HL-60 (cell line): ENCODE data around the gene GLI3.

Experiments
- GABPA ChIP-seq: IDR thresholded peaks from 2 replicates; pipeline ENCODE4 v1.6.1; 2012; ENCODE audit warnings: low read depth
- POLR2AphosphoS5 ChIP-seq: IDR thresholded peaks from 2 replicates; pipeline ENCODE4 v1.6.1; 2012; ENCODE audit warnings: low read depth
- REST ChIP-seq: IDR thresholded peaks from 2 replicates; pipeline ENCODE4 v1.6.1; 2012; ENCODE audit warnings: low read depth; ENCODE audit not compliant: insufficient replicate concordance
- SPI1 ChIP-seq: IDR thresholded peaks from 2 replicates; pipeline ENCODE4 v1.6.1; 2012; ENCODE audit warnings: low read depth, mild to moderate bottlenecking, borderline replicate concordance
- TF ChIP-seq, protein P1 (sequence below): IDR thresholded peaks from one replicate; pipeline ENCODE4 v1.5.1; 2011; ENCODE audit warnings: low read length, control low read depth, inconsistent platforms; ENCODE audit not compliant: insufficient read depth

DNA sequence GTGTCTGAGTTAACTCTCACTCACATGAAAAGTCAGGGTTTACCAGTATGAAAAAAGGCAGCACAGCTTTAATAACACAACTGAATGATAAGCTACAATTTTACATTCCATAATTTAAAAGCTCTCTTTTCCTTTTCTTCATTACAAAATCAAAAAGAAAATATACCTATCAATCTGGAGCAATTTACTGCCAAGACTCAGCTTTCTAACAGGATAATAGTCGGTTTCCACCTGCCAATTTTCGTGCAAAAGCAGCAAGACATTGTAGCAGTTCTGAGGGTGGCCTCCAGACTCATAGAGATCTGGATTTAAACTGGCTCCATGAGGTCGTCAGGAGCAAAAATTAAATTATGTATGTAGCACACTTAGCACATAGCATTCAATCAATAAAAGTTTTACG lies 191.0 kb downstream of the GLI3 start:
- no peak for TF ChIP-seq GABPA
- TF ChIP-seq, protein P1, sequence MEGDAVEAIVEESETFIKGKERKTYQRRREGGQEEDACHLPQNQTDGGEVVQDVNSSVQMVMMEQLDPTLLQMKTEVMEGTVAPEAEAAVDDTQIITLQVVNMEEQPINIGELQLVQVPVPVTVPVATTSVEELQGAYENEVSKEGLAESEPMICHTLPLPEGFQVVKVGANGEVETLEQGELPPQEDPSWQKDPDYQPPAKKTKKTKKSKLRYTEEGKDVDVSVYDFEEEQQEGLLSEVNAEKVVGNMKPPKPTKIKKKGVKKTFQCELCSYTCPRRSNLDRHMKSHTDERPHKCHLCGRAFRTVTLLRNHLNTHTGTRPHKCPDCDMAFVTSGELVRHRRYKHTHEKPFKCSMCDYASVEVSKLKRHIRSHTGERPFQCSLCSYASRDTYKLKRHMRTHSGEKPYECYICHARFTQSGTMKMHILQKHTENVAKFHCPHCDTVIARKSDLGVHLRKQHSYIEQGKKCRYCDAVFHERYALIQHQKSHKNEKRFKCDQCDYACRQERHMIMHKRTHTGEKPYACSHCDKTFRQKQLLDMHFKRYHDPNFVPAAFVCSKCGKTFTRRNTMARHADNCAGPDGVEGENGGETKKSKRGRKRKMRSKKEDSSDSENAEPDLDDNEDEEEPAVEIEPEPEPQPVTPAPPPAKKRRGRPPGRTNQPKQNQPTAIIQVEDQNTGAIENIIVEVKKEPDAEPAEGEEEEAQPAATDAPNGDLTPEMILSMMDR = no peak
- TF ChIP-seq REST = no peak
- TF ChIP-seq POLR2AphosphoS5 = no peak
- no peak for TF ChIP-seq SPI1
